Measurements from ENCODE around the gene FLNC. TPM values are rescaled to one million over a fixed set of nuclear protein-coding genes. Genes with fewer than 3 reads are reported as not detected.

FLNC gene
- total and polyA plus RNA-seq, 2 of the 13 experiments (the other 11 are each of a cell fraction or from before 2014, with no cell fraction given), result 0.02 TPM; not detected in 1

DNA sequence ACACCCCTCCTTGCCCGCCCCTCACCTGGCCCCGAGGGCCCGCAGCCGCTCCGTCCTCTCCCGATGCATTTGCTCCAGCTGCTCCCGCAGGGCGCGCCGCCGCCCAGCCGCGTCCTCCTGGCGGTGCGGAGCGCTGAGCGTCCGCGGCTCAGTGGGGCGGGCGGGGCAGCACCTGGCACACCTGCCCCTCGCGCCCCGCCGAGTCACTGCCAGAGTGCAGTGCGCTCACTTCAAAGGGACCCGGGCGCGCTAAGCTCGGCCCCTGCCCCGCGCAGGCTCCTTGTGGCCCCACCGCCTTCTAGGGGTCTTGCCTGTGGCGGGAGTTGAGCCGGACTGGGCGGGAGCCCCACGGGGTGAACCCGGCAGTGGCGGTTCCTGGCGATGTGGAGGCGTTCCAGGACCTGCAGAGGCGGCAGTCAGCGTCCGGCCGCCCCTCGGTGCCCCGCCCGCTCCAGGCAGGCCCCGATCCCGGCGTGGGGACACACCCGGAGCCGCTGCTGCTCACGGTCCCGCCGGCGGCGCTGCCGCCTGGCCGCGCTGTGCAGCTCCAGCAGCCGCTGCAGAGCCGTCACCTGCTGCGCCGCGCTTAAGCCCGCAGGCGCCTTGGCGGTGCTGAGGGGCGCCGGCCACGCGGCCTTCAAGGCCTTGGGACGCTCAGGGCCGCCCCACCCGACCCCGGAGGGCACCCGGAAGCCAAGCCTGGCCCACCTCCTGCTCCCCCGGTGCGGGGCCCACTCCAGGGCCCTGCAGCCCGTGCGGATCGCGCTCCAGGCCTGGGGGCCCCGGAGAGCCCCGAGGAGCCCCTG is 39.1 kb downstream of the FLNC start (continued):
- TF ChIP-seq SMAD1 (CRISPR knock-in tag; IDR thresholded peaks at IDR 0.05; ENCODE audit: borderline replicate concordance, low read depth) (peak; percentile 34; the same call in 1 of the 2 replicates), ATM (IDR thresholded peaks at IDR 0.05; ENCODE audit: borderline replicate concordance) (no peak), ZNF605 (CRISPR knock-in tag; IDR thresholded peaks at IDR 0.05) (no peak), ZNF782 (CRISPR knock-in tag; IDR thresholded peaks at IDR 0.05; ENCODE audit: borderline replicate concordance) (no peak), TOE1 (CRISPR knock-in tag; IDR thresholded peaks at IDR 0.05) (no peak), SUZ12 (IDR thresholded peaks at IDR 0.05; ENCODE audit: low read depth, low read length) (no peak), HMGA1 (CRISPR knock-in tag; conservative IDR thresholded peaks at IDR 0.05) (no peak), NAIF1 (CRISPR knock-in tag; IDR thresholded peaks at IDR 0.05; ENCODE audit: borderline replicate concordance) (no peak), ZBTB21 (CRISPR knock-in tag; IDR thresholded peaks at IDR 0.05) (no peak), ZSCAN21 (CRISPR knock-in tag; IDR thresholded peaks at IDR 0.05; ENCODE audit: borderline replicate concordance) (0 out of 2 replicates have a peak, but pooled peaks have one; percentile 7), ZFP1 (CRISPR knock-in tag; IDR thresholded peaks at IDR 0.05) (no peak), BHLHE40 (IDR thresholded peaks at IDR 0.05; ENCODE audit: low read length) (no peak), ZNF138 (CRISPR knock-in tag; IDR thresholded peaks at IDR 0.05; ENCODE audit: low read depth) (0 out of 2 replicates have a peak, but pooled peaks have one; percentile 29), ZNF331 (CRISPR knock-in tag; IDR thresholded peaks at IDR 0.05) (no peak), FOXM1 (CRISPR knock-in tag; IDR thresholded peaks at IDR 0.05) (no peak), ZNF775 (CRISPR knock-in tag; IDR thresholded peaks at IDR 0.05; ENCODE audit: borderline replicate concordance) (no peak), FOXA3 (CRISPR knock-in tag; IDR thresholded peaks at IDR 0.05) (no peak), ZNF496 (CRISPR knock-in tag; IDR thresholded peaks at IDR 0.05; ENCODE audit: insufficient replicate concordance) (no peak), KLF11 (CRISPR knock-in tag; IDR thresholded peaks at IDR 0.05) (no peak), RFX5 (IDR thresholded peaks at IDR 0.05; ENCODE audit: low read depth, low read length) (no peak), EP300 (IDR thresholded peaks at IDR 0.05; ENCODE audit: low read depth in 2 of 2, low read length in 2 of 2) (no peak), EP300 (CRISPR knock-in tag; IDR thresholded peaks at IDR 0.05; ENCODE audit: borderline replicate concordance) (no peak), NR1H2 (CRISPR knock-in tag; IDR thresholded peaks at IDR 0.05; ENCODE audit: borderline replicate concordance, low read depth) (no peak), ZNF670 (CRISPR knock-in tag; IDR thresholded peaks at IDR 0.05; ENCODE audit: borderline replicate concordance) (no peak), ZNF282 (IDR thresholded peaks at IDR 0.05; ENCODE audit: partially characterized antibody) (no peak), CENPX (CRISPR knock-in tag; IDR thresholded peaks at IDR 0.05) (no peak), ZNF337 (CRISPR knock-in tag; IDR thresholded peaks at IDR 0.05; ENCODE audit: borderline replicate concordance, low read depth) (no peak)
- TF ChIP-seq, protein P1, sequence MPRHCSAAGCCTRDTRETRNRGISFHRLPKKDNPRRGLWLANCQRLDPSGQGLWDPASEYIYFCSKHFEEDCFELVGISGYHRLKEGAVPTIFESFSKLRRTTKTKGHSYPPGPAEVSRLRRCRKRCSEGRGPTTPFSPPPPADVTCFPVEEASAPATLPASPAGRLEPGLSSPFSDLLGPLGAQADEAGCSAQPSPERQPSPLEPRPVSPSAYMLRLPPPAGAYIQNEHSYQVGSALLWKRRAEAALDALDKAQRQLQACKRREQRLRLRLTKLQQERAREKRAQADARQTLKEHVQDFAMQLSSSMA (CRISPR knock-in tag; IDR thresholded peaks at IDR 0.05), result no peak
- TF ChIP-seq, protein P2, sequence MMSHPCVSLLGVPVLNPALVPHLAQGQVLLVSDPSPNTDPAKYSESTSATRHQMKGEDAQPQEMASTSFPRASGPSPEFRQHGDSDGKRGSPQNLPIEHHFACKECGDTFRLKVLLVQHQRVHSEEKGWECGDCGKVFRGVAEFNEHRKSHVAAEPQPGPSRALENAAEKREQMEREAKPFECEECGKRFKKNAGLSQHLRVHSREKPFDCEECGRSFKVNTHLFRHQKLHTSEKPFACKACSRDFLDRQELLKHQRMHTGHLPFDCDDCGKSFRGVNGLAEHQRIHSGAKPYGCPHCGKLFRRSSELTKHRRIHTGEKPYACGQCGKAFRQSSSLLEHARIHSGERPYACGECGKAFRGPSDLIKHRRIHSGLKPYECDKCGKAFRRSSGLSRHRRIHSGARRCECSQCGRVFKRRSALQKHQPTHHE (CRISPR knock-in tag; IDR thresholded peaks at IDR 0.05; ENCODE audit: borderline replicate concordance), result no peak
- TF ChIP-seq, protein P3, sequence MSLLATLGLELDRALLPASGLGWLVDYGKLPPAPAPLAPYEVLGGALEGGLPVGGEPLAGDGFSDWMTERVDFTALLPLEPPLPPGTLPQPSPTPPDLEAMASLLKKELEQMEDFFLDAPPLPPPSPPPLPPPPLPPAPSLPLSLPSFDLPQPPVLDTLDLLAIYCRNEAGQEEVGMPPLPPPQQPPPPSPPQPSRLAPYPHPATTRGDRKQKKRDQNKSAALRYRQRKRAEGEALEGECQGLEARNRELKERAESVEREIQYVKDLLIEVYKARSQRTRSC (CRISPR knock-in tag; IDR thresholded peaks at IDR 0.05; ENCODE audit: low read depth), result no peak
